Stimulated activated CD4-positive, alpha-beta T cell treated with anti-CD3 and anti-CD28 coated beads, Interleukin-4, amount 100 ng/mL, for 24 hours (primary cell): ENCODE measurements around the gene PRSS33.

ENCODE experiments used
- DNase-seq: peaks from one replicate; pipeline ENCODE4 v3.0.0-alpha.2; 2020

The PRSS33 gene

DNA sequence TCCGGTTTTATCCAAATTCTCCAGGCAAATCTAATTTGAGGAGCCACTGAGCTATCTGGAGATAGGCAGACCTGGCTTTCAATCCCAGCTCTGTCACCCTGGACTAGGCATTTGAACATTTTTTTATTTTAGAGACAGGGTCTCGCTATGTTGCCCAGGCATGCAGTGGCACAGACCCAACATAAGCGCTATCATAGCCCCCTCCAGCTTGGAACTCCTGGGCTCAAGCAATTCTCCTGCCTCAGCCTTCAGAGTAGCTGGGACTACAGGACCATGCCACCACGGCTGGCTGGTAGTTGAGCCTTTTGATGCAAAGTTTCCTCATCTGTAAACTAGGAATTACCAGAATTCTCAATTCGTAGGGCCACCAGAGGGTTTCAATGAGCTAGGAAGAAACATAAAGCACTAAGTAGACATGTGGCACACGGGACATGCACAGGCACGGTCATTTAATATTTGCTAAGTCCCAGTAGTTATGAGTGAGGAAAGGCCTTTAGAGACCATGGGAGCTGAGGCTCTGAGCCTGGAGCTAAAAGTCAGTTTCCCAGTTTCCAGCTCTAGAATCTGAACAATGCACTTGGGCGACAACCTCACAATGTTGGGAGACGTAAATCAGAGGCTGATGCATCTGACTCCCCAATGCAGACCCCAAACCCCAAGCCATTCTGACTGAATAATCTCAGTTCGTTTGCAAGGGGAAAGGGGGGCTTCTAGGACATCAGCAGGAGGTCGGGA is 11.4 kb downstream of the PRSS33 start:
- DNase-seq: no peak

DNA sequence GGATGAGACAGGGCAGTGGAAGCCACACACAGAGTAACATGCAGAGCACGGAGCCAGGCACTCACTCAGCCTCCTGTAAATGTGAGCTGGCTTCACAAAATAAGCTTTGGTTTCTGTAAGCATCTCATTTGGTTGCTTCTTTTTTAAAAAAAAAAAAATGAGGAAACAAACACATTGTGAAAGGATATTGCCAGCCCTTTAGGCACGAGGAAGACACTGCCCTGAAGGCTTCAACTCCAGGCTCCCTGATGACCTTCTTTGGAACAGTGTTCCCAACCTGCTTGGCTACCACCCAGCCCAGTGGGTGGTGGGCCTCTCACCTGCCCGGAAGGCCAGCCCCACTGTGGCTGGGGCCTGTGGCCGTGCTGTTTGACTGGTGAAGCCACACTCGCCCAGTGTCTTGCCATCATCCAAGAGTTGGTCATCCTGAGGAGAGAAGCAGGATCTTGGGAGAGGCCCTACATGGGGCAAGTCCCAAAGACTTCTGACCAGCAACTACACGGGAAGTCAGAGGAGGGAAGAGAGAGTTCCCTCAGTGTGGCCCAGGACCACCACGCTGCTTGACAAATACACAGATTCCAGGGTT is 12.1 kb downstream of the PRSS33 start:
- DNase-seq: no peak

DNA sequence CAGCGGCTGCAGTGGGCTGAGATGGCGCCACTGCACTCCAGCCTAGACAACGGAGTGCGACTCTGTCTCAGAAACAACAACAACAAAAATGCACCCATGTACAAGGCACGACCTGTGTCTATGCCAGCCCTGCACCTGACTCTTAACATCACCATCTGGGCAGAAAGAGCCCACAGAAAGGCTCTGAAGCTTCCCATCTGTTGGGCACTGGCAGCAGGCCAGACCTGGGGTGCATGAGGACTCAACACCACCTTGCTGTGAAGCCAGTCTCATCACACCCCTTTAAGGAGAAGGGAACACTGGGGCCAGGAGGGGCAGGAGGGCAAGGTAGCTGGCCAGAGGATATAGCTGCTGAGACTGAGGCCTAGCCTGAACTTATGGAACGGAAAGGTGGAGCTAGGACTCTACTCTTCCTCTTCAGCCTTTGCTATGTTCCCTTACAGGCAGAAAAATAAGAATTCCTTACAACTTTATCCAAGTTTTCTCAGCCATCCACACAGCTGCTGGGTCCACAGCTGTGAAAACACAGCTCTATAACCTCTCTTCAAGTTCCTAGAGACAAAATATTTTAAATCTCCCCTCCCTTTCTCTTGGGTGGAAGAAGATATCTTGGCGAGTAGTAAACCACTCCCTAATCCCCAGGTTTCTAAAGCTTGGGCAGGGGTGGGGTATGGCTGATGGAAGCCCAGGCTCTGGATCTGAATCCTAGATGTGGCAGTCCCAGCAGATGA is 13.0 kb downstream of the PRSS33 start:
- no peak for DNase-seq

- no peak for DNase-seq
Measured at GRCh38 chr16:2773188-2773968, 14.0 kb downstream of the PRSS33 start.

GRCh38 chr16:2771496-2772402 is 15.6 kb downstream of the PRSS33 start:
- no peak for DNase-seq

DNA sequence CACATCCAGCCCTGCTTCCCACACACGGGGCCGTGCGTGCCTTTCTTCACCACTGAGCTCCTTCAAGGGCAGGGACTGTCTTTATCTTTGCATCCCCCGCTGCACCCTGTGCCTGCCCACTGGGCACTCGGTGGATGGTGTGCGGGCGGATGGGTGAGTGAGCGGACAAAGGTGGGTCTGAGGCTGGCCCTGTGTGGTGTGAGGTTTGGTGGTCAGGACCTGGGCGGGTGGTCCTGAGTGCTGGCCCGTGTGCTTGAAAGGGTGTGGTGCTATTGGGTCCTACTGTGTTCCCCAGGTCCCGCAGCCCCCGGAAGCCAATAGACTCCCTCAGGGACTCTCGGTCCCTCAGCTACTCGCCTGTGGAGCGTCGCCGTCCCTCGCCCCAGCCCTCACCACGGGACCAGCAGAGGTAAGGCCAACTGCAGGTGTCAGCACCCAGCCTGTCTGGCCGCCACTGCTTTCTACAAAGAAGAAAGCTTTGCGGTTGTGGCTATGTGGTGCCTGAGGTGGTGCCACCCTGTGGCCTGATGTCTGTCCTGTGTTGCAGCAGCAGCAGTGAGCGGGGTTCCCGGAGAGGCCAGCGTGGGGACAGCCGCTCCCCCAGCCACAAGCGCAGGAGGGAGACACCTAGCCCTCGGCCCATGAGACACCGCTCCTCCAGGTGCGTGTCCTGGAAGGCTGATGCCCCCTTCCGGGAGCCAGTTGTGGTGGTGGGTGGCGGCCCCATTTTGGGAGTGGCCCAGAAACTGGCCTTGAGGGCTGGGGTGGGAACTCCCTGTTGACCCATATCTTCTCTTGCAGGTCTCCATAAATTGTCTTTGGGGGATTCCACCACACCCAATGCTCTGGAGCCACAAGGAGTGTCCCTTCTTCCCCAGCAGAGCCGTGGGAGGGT is 17.1 kb downstream of the PRSS33 start:
- DNase-seq: no peak

DNA sequence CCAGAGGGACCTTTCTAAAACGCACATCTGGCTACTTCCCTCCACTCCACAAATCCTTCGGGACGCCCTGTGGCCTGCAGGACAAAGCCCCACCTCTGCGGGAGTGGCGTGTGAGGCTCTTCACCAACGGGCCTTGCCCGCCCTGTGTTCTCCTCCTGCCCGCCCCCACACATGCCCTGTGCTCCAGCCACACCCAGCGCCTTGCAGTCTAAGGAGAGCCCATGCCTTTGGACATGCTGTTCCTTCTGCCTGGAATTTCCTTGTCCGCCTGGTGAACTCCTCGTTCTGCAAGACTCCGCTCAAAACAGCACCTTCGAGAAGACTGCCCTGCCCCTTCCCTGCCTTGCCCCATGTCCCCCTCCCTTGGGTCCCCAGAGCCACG is 17.7 kb downstream of the PRSS33 start:
- no peak for DNase-seq

DNA sequence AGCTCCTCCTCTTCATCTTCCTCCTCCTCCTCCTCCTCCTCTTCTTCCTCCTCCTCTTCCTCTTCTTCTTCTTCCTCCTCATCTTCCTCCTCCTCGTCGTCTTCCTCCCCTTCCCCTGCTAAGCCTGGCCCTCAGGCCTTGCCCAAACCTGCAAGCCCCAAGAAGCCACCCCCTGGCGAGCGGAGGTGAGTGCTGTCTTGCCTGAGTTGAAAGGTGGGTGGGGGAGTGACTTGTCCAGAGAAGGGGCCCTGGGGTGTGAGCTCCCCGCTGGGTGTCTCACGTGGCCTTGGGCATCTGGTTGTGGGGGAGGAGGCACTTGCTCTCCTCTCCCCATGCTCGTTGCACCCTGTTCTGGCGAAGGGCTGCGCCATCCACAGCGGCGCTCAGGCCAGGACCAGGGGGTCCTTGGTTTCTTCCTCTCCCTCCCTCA is 18.2 kb downstream of the PRSS33 start:
- no peak for DNase-seq

DNA sequence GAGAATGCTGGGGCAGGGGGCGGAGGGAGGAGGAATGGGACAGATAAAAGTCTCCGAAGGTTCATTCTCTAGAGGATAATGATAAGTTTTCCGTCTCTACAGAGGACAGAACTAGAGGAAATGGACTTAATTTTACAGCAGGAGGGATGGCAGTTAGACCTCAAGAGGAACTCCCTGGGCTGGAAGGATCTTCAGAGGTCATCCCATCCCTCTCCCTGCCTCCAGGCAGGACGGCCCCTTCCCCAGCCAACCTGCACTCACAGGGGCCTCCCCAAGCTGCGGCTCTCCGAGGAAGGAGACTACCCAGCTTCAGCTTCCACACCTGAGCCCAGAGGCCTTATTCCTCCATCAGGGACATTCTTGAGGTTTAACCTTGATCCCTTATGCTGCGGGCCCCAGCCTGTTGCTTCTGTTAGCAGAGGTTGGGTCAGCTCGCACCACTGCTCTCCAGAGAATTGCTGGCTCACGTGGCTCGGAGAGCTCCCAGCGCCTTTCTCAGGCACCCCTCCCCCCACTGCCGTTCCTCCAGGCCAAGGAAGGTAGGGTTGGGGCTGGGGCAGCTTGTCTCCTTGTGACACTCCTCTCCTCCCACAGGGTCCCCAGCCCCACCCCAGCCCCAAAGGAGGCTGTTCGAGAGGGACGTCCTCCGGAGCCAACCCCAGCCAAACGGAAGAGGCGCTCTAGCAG is 18.8 kb downstream of the PRSS33 start:
- DNase-seq: no peak

DNA sequence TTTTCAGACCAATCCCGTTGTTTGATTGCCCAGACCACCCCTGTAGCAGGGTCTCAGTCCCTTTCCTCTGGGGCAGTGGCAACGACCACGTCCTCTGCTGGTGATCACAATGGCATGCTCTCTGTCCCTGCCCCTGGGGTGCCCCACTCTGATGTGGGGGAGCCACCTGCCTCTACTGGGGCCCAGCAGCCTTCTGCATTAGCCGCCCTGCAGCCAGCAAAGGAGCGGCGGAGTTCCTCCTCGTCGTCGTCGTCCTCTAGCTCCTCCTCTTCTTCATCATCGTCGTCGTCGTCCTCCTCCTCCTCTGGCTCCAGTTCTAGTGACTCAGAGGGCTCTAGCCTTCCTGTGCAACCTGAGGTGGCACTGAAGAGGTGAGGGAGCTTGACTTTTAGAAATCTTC is 19.5 kb downstream of the PRSS33 start:
- no peak for DNase-seq

DNA sequence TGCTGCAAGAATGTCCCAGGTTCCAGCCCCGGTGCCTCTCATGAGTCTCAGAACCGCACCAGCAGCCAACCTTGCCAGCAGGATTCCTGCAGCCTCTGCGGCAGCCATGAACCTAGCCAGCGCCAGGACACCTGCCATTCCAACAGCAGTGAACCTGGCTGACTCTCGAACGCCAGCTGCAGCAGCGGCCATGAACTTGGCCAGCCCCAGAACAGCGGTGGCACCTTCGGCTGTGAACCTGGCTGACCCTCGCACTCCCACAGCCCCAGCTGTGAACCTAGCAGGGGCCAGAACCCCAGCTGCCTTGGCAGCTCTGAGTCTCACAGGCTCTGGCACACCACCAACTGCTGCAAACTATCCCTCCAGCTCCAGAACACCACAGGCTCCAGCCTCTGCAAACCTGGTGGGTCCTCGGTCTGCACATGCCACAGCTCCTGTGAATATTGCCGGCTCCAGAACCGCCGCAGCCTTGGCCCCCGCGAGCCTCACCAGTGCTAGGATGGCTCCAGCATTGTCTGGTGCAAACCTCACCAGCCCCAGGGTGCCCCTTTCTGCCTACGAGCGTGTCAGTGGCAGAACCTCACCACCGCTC is 20.1 kb downstream of the PRSS33 start:
- DNase-seq: no peak

DNA sequence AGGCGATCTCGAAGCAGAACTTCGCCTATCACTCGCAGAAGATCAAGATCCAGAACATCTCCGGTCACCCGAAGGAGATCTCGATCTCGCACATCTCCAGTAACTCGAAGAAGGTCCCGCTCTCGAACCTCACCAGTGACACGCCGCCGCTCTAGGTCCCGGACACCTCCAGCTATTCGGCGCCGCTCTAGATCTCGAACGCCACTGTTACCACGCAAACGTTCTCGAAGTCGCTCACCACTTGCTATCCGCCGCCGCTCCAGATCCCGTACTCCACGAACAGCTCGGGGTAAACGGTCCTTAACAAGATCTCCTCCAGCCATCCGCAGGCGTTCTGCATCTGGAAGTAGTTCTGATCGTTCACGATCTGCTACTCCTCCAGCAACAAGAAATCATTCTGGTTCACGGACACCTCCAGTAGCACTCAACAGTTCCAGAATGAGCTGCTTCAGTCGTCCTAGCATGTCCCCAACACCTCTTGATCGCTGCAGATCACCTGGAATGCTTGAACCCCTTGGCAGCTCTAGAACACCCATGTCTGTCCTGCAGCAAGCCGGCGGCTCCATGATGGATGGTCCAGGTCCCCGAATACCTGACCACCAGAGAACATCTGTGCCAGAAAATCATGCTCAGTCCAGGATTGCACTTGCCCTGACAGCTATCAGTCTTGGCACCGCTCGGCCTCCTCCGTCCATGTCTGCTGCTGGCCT is 20.8 kb downstream of the PRSS33 start:
- no peak for DNase-seq

GRCh38 chr16:2765462-2766404 is 21.6 kb downstream of the PRSS33 start:
- no peak for DNase-seq

- no peak for DNase-seq
Measured at GRCh38 chr16:2764718-2765117, 22.6 kb downstream of the PRSS33 start.

DNA sequence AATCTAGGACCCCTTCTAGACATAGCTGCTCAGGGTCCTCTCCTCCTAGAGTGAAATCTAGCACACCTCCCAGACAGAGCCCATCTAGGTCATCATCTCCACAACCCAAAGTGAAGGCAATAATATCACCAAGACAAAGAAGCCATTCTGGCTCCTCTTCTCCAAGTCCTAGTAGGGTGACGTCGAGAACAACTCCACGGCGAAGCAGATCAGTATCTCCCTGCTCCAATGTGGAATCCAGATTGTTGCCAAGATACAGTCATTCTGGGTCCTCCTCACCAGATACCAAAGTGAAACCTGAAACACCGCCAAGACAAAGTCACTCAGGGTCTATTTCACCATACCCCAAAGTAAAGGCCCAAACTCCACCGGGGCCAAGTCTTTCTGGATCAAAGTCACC is 24.2 kb downstream of the PRSS33 start:
- DNase-seq: no peak

DNA sequence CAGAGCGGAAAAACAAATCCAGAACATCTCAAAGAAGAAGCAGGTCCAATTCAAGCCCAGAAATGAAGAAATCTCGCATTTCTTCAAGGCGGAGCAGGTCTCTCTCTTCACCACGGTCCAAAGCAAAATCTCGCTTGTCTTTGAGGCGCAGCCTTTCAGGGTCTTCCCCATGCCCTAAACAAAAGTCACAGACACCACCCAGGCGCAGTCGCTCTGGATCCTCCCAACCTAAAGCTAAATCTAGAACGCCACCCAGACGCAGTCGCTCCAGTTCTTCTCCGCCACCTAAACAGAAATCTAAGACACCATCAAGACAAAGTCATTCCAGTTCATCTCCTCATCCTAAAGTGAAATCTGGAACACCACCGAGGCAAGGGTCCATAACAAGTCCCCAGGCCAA is 24.6 kb downstream of the PRSS33 start:
- no peak for DNase-seq

DNA sequence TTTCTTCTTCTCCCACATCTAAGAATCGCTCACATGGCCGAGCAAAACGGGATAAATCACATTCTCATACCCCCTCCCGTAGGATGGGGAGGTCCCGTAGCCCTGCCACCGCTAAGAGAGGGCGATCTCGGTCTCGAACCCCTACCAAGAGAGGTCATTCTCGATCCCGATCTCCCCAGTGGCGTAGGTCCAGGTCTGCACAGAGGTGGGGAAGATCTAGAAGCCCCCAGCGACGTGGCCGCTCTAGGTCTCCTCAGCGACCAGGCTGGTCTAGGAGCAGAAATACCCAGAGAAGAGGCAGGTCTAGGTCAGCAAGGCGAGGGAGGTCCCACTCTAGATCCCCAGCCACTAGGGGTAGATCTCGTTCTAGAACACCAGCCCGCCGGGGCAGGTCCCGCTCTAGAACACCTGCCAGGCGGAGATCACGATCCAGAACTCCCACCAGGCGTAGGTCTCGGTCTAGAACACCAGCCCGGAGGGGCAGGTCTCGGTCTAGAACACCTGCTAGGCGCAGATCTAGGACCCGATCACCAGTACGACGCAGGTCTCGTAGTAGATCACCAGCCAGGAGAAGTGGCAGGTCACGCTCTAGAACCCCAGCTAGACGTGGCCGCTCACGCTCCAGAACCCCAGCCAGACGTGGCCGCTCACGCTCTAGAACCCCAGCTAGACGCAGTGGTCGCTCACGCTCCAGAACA is 25.3 kb downstream of the PRSS33 start:
- DNase-seq: no peak

DNA sequence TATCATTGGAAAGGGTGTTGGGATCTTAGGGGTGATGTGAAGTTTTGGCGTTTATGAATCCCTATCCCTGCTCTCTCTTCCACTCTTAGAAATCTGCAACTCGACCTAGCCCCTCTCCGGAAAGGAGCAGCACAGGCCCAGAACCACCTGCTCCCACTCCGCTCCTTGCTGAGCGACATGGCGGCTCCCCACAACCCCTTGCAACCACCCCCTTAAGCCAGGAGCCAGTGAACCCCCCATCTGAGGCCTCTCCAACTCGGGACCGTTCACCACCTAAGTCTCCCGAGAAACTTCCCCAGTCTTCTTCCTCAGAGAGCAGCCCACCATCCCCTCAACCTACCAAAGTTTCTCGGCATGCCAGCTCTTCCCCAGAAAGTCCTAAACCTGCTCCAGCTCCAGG is 25.9 kb downstream of the PRSS33 start:
- DNase-seq: no peak
